H9 (cell line): ENCODE measurements around the gene RAPH1. TPM values are rescaled to one million over a fixed set of nuclear protein-coding genes. Genes with fewer than 3 reads are reported as not detected.

ENCODE experiments used
- DNase-seq: peaks from one replicate; pipeline ENCODE4 v3.0.0-alpha.2; 2017
- H2AFZ ChIP-seq: one replicate; pipeline ENCODE4 v1.6.1; 2013; ENCODE audit warnings: mild to moderate bottlenecking, low read length, control low read depth, moderate library complexity
- H2AK5ac ChIP-seq: 2 replicates; pipeline ENCODE4 v1.6.1; 2013; ENCODE audit warnings: low read length, control low read depth, mixed read lengths; ENCODE audit not compliant: insufficient read length
- H2BK120ac ChIP-seq: one replicate; pipeline ENCODE4 v1.6.1; 2013; ENCODE audit warnings: low read depth, mild to moderate bottlenecking, low read length, control low read depth, inconsistent platforms; ENCODE audit not compliant: poor library complexity, severe bottlenecking
- H2BK12ac ChIP-seq: 2 replicates; pipeline ENCODE4 v1.6.1; 2013; ENCODE audit warnings: low read length, control low read depth, mixed read lengths, low read depth; ENCODE audit not compliant: insufficient read length
- H2BK15ac ChIP-seq: 2 replicates; pipeline ENCODE4 v1.6.1; 2013; ENCODE audit warnings: low read depth, low read length, control low read depth
- H2BK20ac ChIP-seq: one replicate; pipeline ENCODE4 v1.6.1; 2013; ENCODE audit warnings: low read depth, mild to moderate bottlenecking, low read length, control low read depth, inconsistent platforms; ENCODE audit not compliant: poor library complexity, severe bottlenecking
- H2BK5ac ChIP-seq: 2 replicates; pipeline ENCODE4 v1.6.1; 2013; ENCODE audit warnings: low read length, control low read depth, mixed read lengths; ENCODE audit not compliant: insufficient read length
- H3K14ac ChIP-seq: 2 replicates; pipeline ENCODE4 v1.6.1; 2013; ENCODE audit warnings: low read length, control low read depth; ENCODE audit not compliant: insufficient read depth
- H3K18ac ChIP-seq: 2 replicates; pipeline ENCODE4 v1.6.1; 2013; ENCODE audit warnings: low read depth, mild to moderate bottlenecking, mixed read lengths, low read length, control low read depth; ENCODE audit not compliant: insufficient read length
- H3K23ac ChIP-seq: 2 replicates; pipeline ENCODE4 v1.6.1; 2013; ENCODE audit warnings: low read length, control low read depth, mixed read lengths, low read depth; ENCODE audit not compliant: insufficient read length
- H3K23me2 ChIP-seq: 2 replicates; pipeline ENCODE4 v1.6.1; 2013; ENCODE audit warnings: low read depth, mild to moderate bottlenecking, mixed read lengths, low read length, control low read depth; ENCODE audit not compliant: insufficient read length, poor library complexity, severe bottlenecking
- H3K27ac ChIP-seq: 2 replicates; pipeline ENCODE4 v1.5.1; 2013; ENCODE audit warnings: low read length, control low read depth, mixed read lengths, low read depth; ENCODE audit not compliant: insufficient read length
- H3K27me3 ChIP-seq: 2 replicates; pipeline ENCODE4 v1.6.1; 2013; ENCODE audit warnings: low read length, control low read depth, inconsistent platforms; ENCODE audit not compliant: insufficient read depth
- H3K4ac ChIP-seq: 2 replicates; pipeline ENCODE4 v1.6.1; 2013; ENCODE audit warnings: low read depth, mild to moderate bottlenecking, control low read depth, inconsistent platforms, low read length, moderate library complexity
- H3K4me1 ChIP-seq: 2 replicates; pipeline ENCODE4 v1.6.1; 2013; ENCODE audit warnings: low read length, control low read depth, inconsistent platforms; ENCODE audit not compliant: insufficient read depth
- H3K4me2 ChIP-seq: 2 replicates; pipeline ENCODE4 v1.6.1; 2013; ENCODE audit warnings: low read length, control low read depth, mixed read lengths; ENCODE audit not compliant: insufficient read length, insufficient read depth
- H3K56ac ChIP-seq: 2 replicates; pipeline ENCODE4 v1.6.1; 2013; ENCODE audit warnings: low read depth, mild to moderate bottlenecking, mixed read lengths, low read length, control low read depth; ENCODE audit not compliant: insufficient read length
- H3K79me1 ChIP-seq: 2 replicates; pipeline ENCODE4 v1.6.1; 2013; ENCODE audit warnings: low read depth, mild to moderate bottlenecking, moderate library complexity, low read length, control low read depth, inconsistent platforms; ENCODE audit not compliant: insufficient read depth, poor library complexity, severe bottlenecking
- H3K79me2 ChIP-seq: 2 replicates; pipeline ENCODE4 v1.6.1; 2013; ENCODE audit warnings: low read length, control low read depth, inconsistent platforms; ENCODE audit not compliant: insufficient read depth
- H3K9ac ChIP-seq: 2 replicates; pipeline ENCODE4 v1.6.1; 2013; ENCODE audit warnings: low read length, control low read depth, mixed read lengths; ENCODE audit not compliant: insufficient read length; ENCODE audit errors: extremely low read depth
- H3K9me3 ChIP-seq: one replicate; pipeline ENCODE4 v1.6.1; 2013; ENCODE audit warnings: low read depth, low read length, inconsistent platforms; ENCODE audit not compliant: control insufficient read depth
- H3T11ph ChIP-seq: one replicate; pipeline ENCODE4 v1.6.1; 2013; ENCODE audit warnings: mild to moderate bottlenecking, low read length, control low read depth, inconsistent platforms
- H4K20me1 ChIP-seq: one replicate; pipeline ENCODE4 v1.6.1; 2013; ENCODE audit not compliant: control insufficient read depth, insufficient read length, insufficient read depth
- H4K5ac ChIP-seq: 2 replicates; pipeline ENCODE4 v1.6.1; 2013; ENCODE audit warnings: low read depth, mild to moderate bottlenecking, mixed read lengths, low read length, control low read depth; ENCODE audit not compliant: insufficient read length
- H4K8ac ChIP-seq: replicated peaks from 2 replicates; pipeline ENCODE4 v1.6.1; 2013; ENCODE audit warnings: low read length, control low read depth, mixed read lengths, low read depth; ENCODE audit not compliant: insufficient read length
- H4K91ac ChIP-seq: 2 replicates; pipeline ENCODE4 v1.6.1; 2013; ENCODE audit warnings: low read depth, mild to moderate bottlenecking, moderate library complexity, mixed read lengths, low read length, control low read depth; ENCODE audit not compliant: insufficient read length
- H3K27ac Mint-ChIP-seq, 3 experiments: 2 replicates in 2 of 3; 3 replicates in 1 of 3; pipeline ENCODE4 v1.8.0; 2020 to 2021; ENCODE audit warnings: mixed read lengths in 3 of 3, mild to moderate bottlenecking in 1 of 3, moderate library complexity in 1 of 3
- H3K27me3 Mint-ChIP-seq: 2 replicates; pipeline ENCODE4 v1.8.0; 2021; ENCODE audit warnings: low read depth, mild to moderate bottlenecking, moderate library complexity, mixed read lengths
- H3K36me3 Mint-ChIP-seq, 3 experiments: 2 replicates in 2 of 3; 3 replicates in 1 of 3; pipeline ENCODE4 v1.8.0; 2020 to 2021; ENCODE audit warnings: low read depth in 3 of 3, mixed read lengths in 3 of 3; ENCODE audit not compliant: insufficient read depth in 1 of 3
- H3K4me1 Mint-ChIP-seq, 2 experiments: 2 replicates each; pipeline ENCODE4 v1.8.0; 2020; ENCODE audit warnings: mixed read lengths in 2 of 2
- H3K4me3 Mint-ChIP-seq, 2 experiments: 2 replicates in 1 of 2; 3 replicates in 1 of 2; pipeline ENCODE4 v1.8.0; 2020 to 2021; ENCODE audit warnings: mild to moderate bottlenecking in 2 of 2, mixed read lengths in 2 of 2, moderate library complexity in 1 of 2
- H3K9me3 Mint-ChIP-seq, 2 experiments: 2 replicates in 1 of 2; 3 replicates in 1 of 2; pipeline ENCODE4 v1.8.0; 2020; ENCODE audit warnings: mild to moderate bottlenecking in 2 of 2, mixed read lengths in 2 of 2, moderate library complexity in 1 of 2
- WGBS: extraction: QIAGEN DNeasy Blood & Tissue Kit; methylation state at CpG from one replicate; pipeline ENCODE4 v1.1.7; 2013; ENCODE audit warnings: missing lambda C conversion rate, low lambda C conversion rate, mixed read lengths; ENCODE audit not compliant: insufficient read length; ENCODE audit errors: extremely low coverage; 5-methylcytosine and 5-hydroxymethylcytosine counted together
- total RNA-seq: library from RNA; stranded (reverse); gene quantifications from 2 replicates; pipeline ENCODE4 v1.2.1, GENCODE V29; 2021
- TF ChIP-seq, protein P1 (sequence below): fragments of 200-600 bp; sonication (generic); conservative IDR thresholded peaks from 3 replicates; pipeline ENCODE4 v1.8.0; 2021; ENCODE audit warnings: antibody characterized with exemption, mild to moderate bottlenecking

RAPH1 gene
- total RNA-seq, 1 experiment from 2014 or later = 17.1 TPM

DNA sequence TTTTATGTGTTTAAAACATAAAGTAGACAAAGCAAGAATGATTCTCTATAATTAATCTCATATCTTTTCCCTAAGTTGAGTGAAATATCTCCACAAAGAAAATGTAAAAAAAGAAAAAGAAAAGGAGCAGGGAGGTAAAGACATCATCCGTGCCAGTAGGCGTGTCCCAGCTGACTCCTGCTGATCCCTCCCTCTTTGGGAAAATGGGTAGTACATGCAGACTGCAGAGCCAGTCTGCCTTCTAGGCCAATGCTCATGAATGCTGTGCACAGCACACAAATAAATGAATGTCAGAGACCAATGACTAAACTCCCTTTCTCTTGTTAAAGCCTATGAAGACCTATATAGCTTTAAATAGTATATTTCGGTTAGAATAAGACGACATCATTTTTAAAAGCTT lies 64.7 kb downstream of the RAPH1 start:
- no peaks in the 10 kb centered on the region for H3K4me1 ChIP-seq
- H3K4ac ChIP-seq = no peak overlapping the region
- H3K4me2 ChIP-seq = no peak overlapping the region
- H3K56ac ChIP-seq = no peak overlapping the region
- H3K4me1 Mint-ChIP-seq = no peaks in the 10 kb centered on the region
- no peaks in the 10 kb centered on the region for H3K9me3 Mint-ChIP-seq
- no peaks in the 10 kb centered on the region for H3K9me3 ChIP-seq
- no peaks in the 10 kb centered on the region for H3K23me2 ChIP-seq
- no peak for DNase-seq
- no peak overlapping the region for H2BK12ac ChIP-seq
- H4K5ac ChIP-seq = no peak overlapping the region
- H4K91ac ChIP-seq = no peak overlapping the region
- H4K8ac ChIP-seq = no peak overlapping the region
- no peak overlapping the region for H3K27ac Mint-ChIP-seq
- no peak overlapping the region for H2BK15ac ChIP-seq
- no peak overlapping the region for H3K9ac ChIP-seq
- no peak overlapping the region for H3K18ac ChIP-seq
- no peak overlapping the region for H3K4me3 Mint-ChIP-seq
- H3K27me3 ChIP-seq = no peaks in the 10 kb centered on the region
- no peak overlapping the region for H3K27ac ChIP-seq
- H2BK5ac ChIP-seq = no peak overlapping the region
- no CpG with 5 or more reads among the region's 4 CpGs for WGBS
- no peak overlapping the region for H2BK20ac ChIP-seq
- TF ChIP-seq, protein P1, sequence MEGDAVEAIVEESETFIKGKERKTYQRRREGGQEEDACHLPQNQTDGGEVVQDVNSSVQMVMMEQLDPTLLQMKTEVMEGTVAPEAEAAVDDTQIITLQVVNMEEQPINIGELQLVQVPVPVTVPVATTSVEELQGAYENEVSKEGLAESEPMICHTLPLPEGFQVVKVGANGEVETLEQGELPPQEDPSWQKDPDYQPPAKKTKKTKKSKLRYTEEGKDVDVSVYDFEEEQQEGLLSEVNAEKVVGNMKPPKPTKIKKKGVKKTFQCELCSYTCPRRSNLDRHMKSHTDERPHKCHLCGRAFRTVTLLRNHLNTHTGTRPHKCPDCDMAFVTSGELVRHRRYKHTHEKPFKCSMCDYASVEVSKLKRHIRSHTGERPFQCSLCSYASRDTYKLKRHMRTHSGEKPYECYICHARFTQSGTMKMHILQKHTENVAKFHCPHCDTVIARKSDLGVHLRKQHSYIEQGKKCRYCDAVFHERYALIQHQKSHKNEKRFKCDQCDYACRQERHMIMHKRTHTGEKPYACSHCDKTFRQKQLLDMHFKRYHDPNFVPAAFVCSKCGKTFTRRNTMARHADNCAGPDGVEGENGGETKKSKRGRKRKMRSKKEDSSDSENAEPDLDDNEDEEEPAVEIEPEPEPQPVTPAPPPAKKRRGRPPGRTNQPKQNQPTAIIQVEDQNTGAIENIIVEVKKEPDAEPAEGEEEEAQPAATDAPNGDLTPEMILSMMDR = no peak
- no peaks in the 10 kb centered on the region for H3K27me3 Mint-ChIP-seq
- no peak overlapping the region for H3K14ac ChIP-seq
- no peaks in the 10 kb centered on the region for H4K20me1 ChIP-seq
- H2AFZ ChIP-seq = no peak overlapping the region
- no peaks in the 10 kb centered on the region for H3K79me1 ChIP-seq
- no peak overlapping the region for H2AK5ac ChIP-seq
- H3K79me2 ChIP-seq = no peaks in the 10 kb centered on the region
- no peak overlapping the region for H3T11ph ChIP-seq
- H3K36me3 Mint-ChIP-seq = no peaks in the 10 kb centered on the region
- H2BK120ac ChIP-seq = no peak overlapping the region
- H3K23ac ChIP-seq = no peak overlapping the region
